HepG2 (cell line): Measurements from ENCODE around the gene RALB. TPM values are rescaled to one million over a fixed set of nuclear protein-coding genes. Genes with fewer than 3 reads are reported as not detected.

Experiments
- polyA plus RNA-seq, 8 experiments: library from polyadenylated mRNA; depleted of rRNA in 3 of 8; stranded (reverse) in 7 of 8; unstranded in 1 of 8; fragments of >200 nt; fragmentation: Illumina TruSeq in 4 of 8; extraction: Trizol in 4 of 8; gene quantifications; 2 replicates each; pipeline versions ENCODE4 v1.2.1 to v1.2.3, GENCODE V29; 2011 to 2016; ENCODE audit warnings: low read depth in 4 of 8, missing spikeins in 1 of 8, mixed read lengths in 1 of 8; ENCODE audit not compliant: insufficient read depth in 1 of 8
- total RNA-seq, 5 experiments: library from RNA; depleted of rRNA; stranded (reverse); fragments of >200 nt; fragmentation: Illumina TruSeq; extraction: Trizol; gene quantifications; 2 replicates each; pipeline ENCODE4 v1.2.3, GENCODE V29; 2016; ENCODE audit warnings: low read depth in 1 of 5
- TF ChIP-seq, protein P1 (sequence below), 2 experiments: fragments of 450-650 bp in 1 of 2; sonication (generic) in 1 of 2; formaldehyde crosslinking in 1 of 2; IDR thresholded peaks; 2 replicates each; pipeline versions ENCODE4 v1.6.1 to v1.8.0; 2016 to 2022; ENCODE audit warnings: antibody characterized with exemption in 1 of 2, mild to moderate bottlenecking in 1 of 2, missing genetic modification reagents in 1 of 2
- TF ChIP-seq, protein P2 (sequence below): sonication (generic); formaldehyde crosslinking; IDR thresholded peaks from 2 replicates; pipeline ENCODE4 v1.5.0; 2020; ENCODE audit warnings: mild to moderate bottlenecking, missing genetic modification reagents

Gene RALB
- total and polyA plus RNA-seq, 2 of the 13 experiments (the other 11 are each of a cell fraction or from before 2014, with no cell fraction given) = 37.8 to 43.2 TPM

DNA sequence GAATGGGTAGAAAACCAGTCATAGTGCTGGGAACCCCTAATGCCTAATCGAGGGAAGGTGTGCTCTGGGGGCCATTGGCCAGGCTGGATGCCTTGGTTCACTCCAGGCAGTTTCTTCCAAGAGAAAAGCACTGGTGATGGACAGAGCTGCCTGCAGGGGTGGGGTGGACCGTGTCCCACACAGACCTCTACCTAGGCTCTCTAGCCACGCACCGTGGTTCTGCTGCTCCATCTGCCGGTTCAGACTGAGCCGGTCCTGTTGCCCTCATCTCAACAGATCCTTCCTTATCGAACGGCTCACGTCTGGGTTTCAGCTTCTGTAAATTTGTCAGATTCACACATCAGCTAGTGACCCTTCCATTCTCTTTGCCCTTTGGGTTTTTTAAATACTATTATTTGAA, 46.4 kb downstream of the RALB start (continued):
- TF ChIP-seq, protein P1, sequence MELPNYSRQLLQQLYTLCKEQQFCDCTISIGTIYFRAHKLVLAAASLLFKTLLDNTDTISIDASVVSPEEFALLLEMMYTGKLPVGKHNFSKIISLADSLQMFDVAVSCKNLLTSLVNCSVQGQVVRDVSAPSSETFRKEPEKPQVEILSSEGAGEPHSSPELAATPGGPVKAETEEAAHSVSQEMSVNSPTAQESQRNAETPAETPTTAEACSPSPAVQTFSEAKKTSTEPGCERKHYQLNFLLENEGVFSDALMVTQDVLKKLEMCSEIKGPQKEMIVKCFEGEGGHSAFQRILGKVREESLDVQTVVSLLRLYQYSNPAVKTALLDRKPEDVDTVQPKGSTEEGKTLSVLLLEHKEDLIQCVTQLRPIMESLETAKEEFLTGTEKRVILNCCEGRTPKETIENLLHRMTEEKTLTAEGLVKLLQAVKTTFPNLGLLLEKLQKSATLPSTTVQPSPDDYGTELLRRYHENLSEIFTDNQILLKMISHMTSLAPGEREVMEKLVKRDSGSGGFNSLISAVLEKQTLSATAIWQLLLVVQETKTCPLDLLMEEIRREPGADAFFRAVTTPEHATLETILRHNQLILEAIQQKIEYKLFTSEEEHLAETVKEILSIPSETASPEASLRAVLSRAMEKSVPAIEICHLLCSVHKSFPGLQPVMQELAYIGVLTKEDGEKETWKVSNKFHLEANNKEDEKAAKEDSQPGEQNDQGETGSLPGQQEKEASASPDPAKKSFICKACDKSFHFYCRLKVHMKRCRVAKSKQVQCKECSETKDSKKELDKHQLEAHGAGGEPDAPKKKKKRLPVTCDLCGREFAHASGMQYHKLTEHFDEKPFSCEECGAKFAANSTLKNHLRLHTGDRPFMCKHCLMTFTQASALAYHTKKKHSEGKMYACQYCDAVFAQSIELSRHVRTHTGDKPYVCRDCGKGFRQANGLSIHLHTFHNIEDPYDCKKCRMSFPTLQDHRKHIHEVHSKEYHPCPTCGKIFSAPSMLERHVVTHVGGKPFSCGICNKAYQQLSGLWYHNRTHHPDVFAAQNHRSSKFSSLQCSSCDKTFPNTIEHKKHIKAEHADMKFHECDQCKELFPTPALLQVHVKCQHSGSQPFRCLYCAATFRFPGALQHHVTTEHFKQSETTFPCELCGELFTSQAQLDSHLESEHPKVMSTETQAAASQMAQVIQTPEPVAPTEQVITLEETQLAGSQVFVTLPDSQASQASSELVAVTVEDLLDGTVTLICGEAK (IDR thresholded peaks at IDR 0.05) = no peak
- TF ChIP-seq, protein P1 (CRISPR knock-in tag; IDR thresholded peaks at IDR 0.05) = no peak
- TF ChIP-seq, protein P2, sequence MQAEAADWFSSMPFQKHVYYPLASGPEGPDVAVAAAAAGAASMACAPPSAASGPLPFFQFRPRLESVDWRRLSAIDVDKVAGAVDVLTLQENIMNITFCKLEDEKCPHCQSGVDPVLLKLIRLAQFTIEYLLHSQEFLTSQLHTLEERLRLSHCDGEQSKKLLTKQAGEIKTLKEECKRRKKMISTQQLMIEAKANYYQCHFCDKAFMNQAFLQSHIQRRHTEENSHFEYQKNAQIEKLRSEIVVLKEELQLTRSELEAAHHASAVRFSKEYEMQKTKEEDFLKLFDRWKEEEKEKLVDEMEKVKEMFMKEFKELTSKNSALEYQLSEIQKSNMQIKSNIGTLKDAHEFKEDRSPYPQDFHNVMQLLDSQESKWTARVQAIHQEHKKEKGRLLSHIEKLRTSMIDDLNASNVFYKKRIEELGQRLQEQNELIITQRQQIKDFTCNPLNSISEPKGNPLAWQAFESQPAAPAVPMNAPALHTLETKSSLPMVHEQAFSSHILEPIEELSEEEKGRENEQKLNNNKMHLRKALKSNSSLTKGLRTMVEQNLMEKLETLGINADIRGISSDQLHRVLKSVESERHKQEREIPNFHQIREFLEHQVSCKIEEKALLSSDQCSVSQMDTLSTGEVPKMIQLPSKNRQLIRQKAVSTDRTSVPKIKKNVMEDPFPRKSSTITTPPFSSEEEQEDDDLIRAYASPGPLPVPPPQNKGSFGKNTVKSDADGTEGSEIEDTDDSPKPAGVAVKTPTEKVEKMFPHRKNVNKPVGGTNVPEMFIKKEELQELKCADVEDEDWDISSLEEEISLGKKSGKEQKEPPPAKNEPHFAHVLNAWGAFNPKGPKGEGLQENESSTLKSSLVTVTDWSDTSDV (CRISPR knock-in tag) = no peak
